H9 (cell line): Measurements from ENCODE around the gene PIK3C3. TPM values are rescaled to one million over a fixed set of nuclear protein-coding genes. Genes with fewer than 3 reads are reported as not detected.

Experiments
- DNase-seq: peaks from one replicate; pipeline ENCODE4 v3.0.0-alpha.2; 2017
- H2AFZ ChIP-seq: one replicate; pipeline ENCODE4 v1.6.1; 2013; ENCODE audit warnings: mild to moderate bottlenecking, low read length, control low read depth, moderate library complexity
- H2AK5ac ChIP-seq: 2 replicates; pipeline ENCODE4 v1.6.1; 2013; ENCODE audit warnings: low read length, control low read depth, mixed read lengths; ENCODE audit not compliant: insufficient read length
- H2BK120ac ChIP-seq: one replicate; pipeline ENCODE4 v1.6.1; 2013; ENCODE audit warnings: low read depth, mild to moderate bottlenecking, low read length, control low read depth, inconsistent platforms; ENCODE audit not compliant: poor library complexity, severe bottlenecking
- H2BK12ac ChIP-seq: 2 replicates; pipeline ENCODE4 v1.6.1; 2013; ENCODE audit warnings: low read length, control low read depth, mixed read lengths, low read depth; ENCODE audit not compliant: insufficient read length
- H2BK15ac ChIP-seq: 2 replicates; pipeline ENCODE4 v1.6.1; 2013; ENCODE audit warnings: low read depth, low read length, control low read depth
- H2BK20ac ChIP-seq: one replicate; pipeline ENCODE4 v1.6.1; 2013; ENCODE audit warnings: low read depth, mild to moderate bottlenecking, low read length, control low read depth, inconsistent platforms; ENCODE audit not compliant: poor library complexity, severe bottlenecking
- H2BK5ac ChIP-seq: 2 replicates; pipeline ENCODE4 v1.6.1; 2013; ENCODE audit warnings: low read length, control low read depth, mixed read lengths; ENCODE audit not compliant: insufficient read length
- H3K14ac ChIP-seq: 2 replicates; pipeline ENCODE4 v1.6.1; 2013; ENCODE audit warnings: low read length, control low read depth; ENCODE audit not compliant: insufficient read depth
- H3K18ac ChIP-seq: 2 replicates; pipeline ENCODE4 v1.6.1; 2013; ENCODE audit warnings: low read depth, mild to moderate bottlenecking, mixed read lengths, low read length, control low read depth; ENCODE audit not compliant: insufficient read length
- H3K23ac ChIP-seq: 2 replicates; pipeline ENCODE4 v1.6.1; 2013; ENCODE audit warnings: low read length, control low read depth, mixed read lengths, low read depth; ENCODE audit not compliant: insufficient read length
- H3K23me2 ChIP-seq: 2 replicates; pipeline ENCODE4 v1.6.1; 2013; ENCODE audit warnings: low read depth, mild to moderate bottlenecking, mixed read lengths, low read length, control low read depth; ENCODE audit not compliant: insufficient read length, poor library complexity, severe bottlenecking
- H3K27ac ChIP-seq: 2 replicates; pipeline ENCODE4 v1.5.1; 2013; ENCODE audit warnings: low read length, control low read depth, mixed read lengths, low read depth; ENCODE audit not compliant: insufficient read length
- H3K27me3 ChIP-seq: 2 replicates; pipeline ENCODE4 v1.6.1; 2013; ENCODE audit warnings: low read length, control low read depth, inconsistent platforms; ENCODE audit not compliant: insufficient read depth
- H3K4ac ChIP-seq: 2 replicates; pipeline ENCODE4 v1.6.1; 2013; ENCODE audit warnings: low read depth, mild to moderate bottlenecking, control low read depth, inconsistent platforms, low read length, moderate library complexity
- H3K4me1 ChIP-seq: 2 replicates; pipeline ENCODE4 v1.6.1; 2013; ENCODE audit warnings: low read length, control low read depth, inconsistent platforms; ENCODE audit not compliant: insufficient read depth
- H3K4me2 ChIP-seq: 2 replicates; pipeline ENCODE4 v1.6.1; 2013; ENCODE audit warnings: low read length, control low read depth, mixed read lengths; ENCODE audit not compliant: insufficient read length, insufficient read depth
- H3K56ac ChIP-seq: 2 replicates; pipeline ENCODE4 v1.6.1; 2013; ENCODE audit warnings: low read depth, mild to moderate bottlenecking, mixed read lengths, low read length, control low read depth; ENCODE audit not compliant: insufficient read length
- H3K79me1 ChIP-seq: 2 replicates; pipeline ENCODE4 v1.6.1; 2013; ENCODE audit warnings: low read depth, mild to moderate bottlenecking, moderate library complexity, low read length, control low read depth, inconsistent platforms; ENCODE audit not compliant: insufficient read depth, poor library complexity, severe bottlenecking
- H3K79me2 ChIP-seq: 2 replicates; pipeline ENCODE4 v1.6.1; 2013; ENCODE audit warnings: low read length, control low read depth, inconsistent platforms; ENCODE audit not compliant: insufficient read depth
- H3K9ac ChIP-seq: 2 replicates; pipeline ENCODE4 v1.6.1; 2013; ENCODE audit warnings: low read length, control low read depth, mixed read lengths; ENCODE audit not compliant: insufficient read length; ENCODE audit errors: extremely low read depth
- H3K9me3 ChIP-seq: one replicate; pipeline ENCODE4 v1.6.1; 2013; ENCODE audit warnings: low read depth, low read length, inconsistent platforms; ENCODE audit not compliant: control insufficient read depth
- H3T11ph ChIP-seq: one replicate; pipeline ENCODE4 v1.6.1; 2013; ENCODE audit warnings: mild to moderate bottlenecking, low read length, control low read depth, inconsistent platforms
- H4K20me1 ChIP-seq: one replicate; pipeline ENCODE4 v1.6.1; 2013; ENCODE audit not compliant: control insufficient read depth, insufficient read length, insufficient read depth
- H4K5ac ChIP-seq: 2 replicates; pipeline ENCODE4 v1.6.1; 2013; ENCODE audit warnings: low read depth, mild to moderate bottlenecking, mixed read lengths, low read length, control low read depth; ENCODE audit not compliant: insufficient read length
- H4K8ac ChIP-seq: replicated peaks from 2 replicates; pipeline ENCODE4 v1.6.1; 2013; ENCODE audit warnings: low read length, control low read depth, mixed read lengths, low read depth; ENCODE audit not compliant: insufficient read length
- H4K91ac ChIP-seq: 2 replicates; pipeline ENCODE4 v1.6.1; 2013; ENCODE audit warnings: low read depth, mild to moderate bottlenecking, moderate library complexity, mixed read lengths, low read length, control low read depth; ENCODE audit not compliant: insufficient read length
- H3K27ac Mint-ChIP-seq, 3 experiments: 2 replicates in 2 of 3; 3 replicates in 1 of 3; pipeline ENCODE4 v1.8.0; 2020 to 2021; ENCODE audit warnings: mixed read lengths in 3 of 3, mild to moderate bottlenecking in 1 of 3, moderate library complexity in 1 of 3
- H3K27me3 Mint-ChIP-seq: 2 replicates; pipeline ENCODE4 v1.8.0; 2021; ENCODE audit warnings: low read depth, mild to moderate bottlenecking, moderate library complexity, mixed read lengths
- H3K36me3 Mint-ChIP-seq, 3 experiments: 2 replicates in 2 of 3; 3 replicates in 1 of 3; pipeline ENCODE4 v1.8.0; 2020 to 2021; ENCODE audit warnings: low read depth in 3 of 3, mixed read lengths in 3 of 3; ENCODE audit not compliant: insufficient read depth in 1 of 3
- H3K4me1 Mint-ChIP-seq, 2 experiments: 2 replicates each; pipeline ENCODE4 v1.8.0; 2020; ENCODE audit warnings: mixed read lengths in 2 of 2
- H3K4me3 Mint-ChIP-seq, 2 experiments: 2 replicates in 1 of 2; 3 replicates in 1 of 2; pipeline ENCODE4 v1.8.0; 2020 to 2021; ENCODE audit warnings: mild to moderate bottlenecking in 2 of 2, mixed read lengths in 2 of 2, moderate library complexity in 1 of 2
- H3K9me3 Mint-ChIP-seq, 2 experiments: 2 replicates in 1 of 2; 3 replicates in 1 of 2; pipeline ENCODE4 v1.8.0; 2020; ENCODE audit warnings: mild to moderate bottlenecking in 2 of 2, mixed read lengths in 2 of 2, moderate library complexity in 1 of 2
- whole genome bisulfite sequencing: extraction: QIAGEN DNeasy Blood & Tissue Kit; methylation state at CpG from one replicate; pipeline ENCODE4 v1.1.7; 2013; ENCODE audit warnings: missing lambda C conversion rate, low lambda C conversion rate, mixed read lengths; ENCODE audit not compliant: insufficient read length; ENCODE audit errors: extremely low coverage; 5-methylcytosine and 5-hydroxymethylcytosine counted together
- total RNA-seq: library from RNA; stranded (reverse); gene quantifications from 2 replicates; pipeline ENCODE4 v1.2.1, GENCODE V29; 2021
- TF ChIP-seq, protein P1 (sequence below): fragments of 200-600 bp; sonication (generic); conservative IDR thresholded peaks from 3 replicates; pipeline ENCODE4 v1.8.0; 2021; ENCODE audit warnings: antibody characterized with exemption, mild to moderate bottlenecking

The PIK3C3 gene
- total RNA-seq, 1 experiment from 2014 or later, result 48.8 TPM

DNA sequence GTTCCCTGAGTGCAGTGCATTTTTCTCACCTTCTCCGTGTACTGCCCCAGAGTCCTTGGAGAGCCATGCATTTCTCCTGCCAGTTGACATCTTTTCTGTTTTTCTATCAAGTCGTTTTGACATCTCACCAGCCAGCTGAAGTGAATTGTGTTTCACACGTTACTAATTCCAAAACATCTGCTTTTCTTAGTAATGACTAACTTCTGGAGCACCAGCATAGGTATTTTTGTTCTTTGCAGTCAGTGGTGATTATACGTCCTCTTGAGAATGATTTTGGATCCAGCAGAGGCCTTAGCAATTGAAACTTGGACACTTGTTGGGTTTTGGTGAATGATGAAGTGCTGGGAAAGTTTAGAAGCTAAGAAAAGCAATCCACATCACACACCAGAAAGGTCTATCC is 112.5 kb downstream of the PIK3C3 start:
- no peak overlapping the region for H2BK15ac ChIP-seq
- no peaks in the 10 kb centered on the region for H4K20me1 ChIP-seq
- H3K23ac ChIP-seq, result no peak overlapping the region
- no peak overlapping the region for H3K14ac ChIP-seq
- DNase-seq, result no peak
- H2AK5ac ChIP-seq, result no peak overlapping the region
- H4K91ac ChIP-seq, result no peak overlapping the region
- H3K56ac ChIP-seq, result no peak overlapping the region
- H3K23me2 ChIP-seq, result no peaks in the 10 kb centered on the region
- no peak overlapping the region for H2BK12ac ChIP-seq
- H2BK20ac ChIP-seq, result no peak overlapping the region
- H3K4ac ChIP-seq, result no peak overlapping the region
- no peak overlapping the region for H2BK5ac ChIP-seq
- Mint-ChIP-seq H3K27me3 (no peaks in the 10 kb centered on the region), H3K36me3 (peaks cover 9 to 37% (median 24%) of the 10 kb centered on the region in 3 experiments), H3K27ac (no peak overlapping the region), H3K4me1 (peaks cover 5 to 6% of the 10 kb centered on the region in 2 experiments; a peak in 3 of 4 replicates), H3K4me3 (no peak overlapping the region), H3K9me3 (no peaks in the 10 kb centered on the region)
- H3K9me3 ChIP-seq, result no peaks in the 10 kb centered on the region
- H4K5ac ChIP-seq, result no peak overlapping the region
- no peak overlapping the region for H3K9ac ChIP-seq
- no peaks in the 10 kb centered on the region; the same call in 1 of the 2 replicates for H3K79me2 ChIP-seq
- WGBS, result no CpG with 5 or more reads among the region's 4 CpGs
- H3K27me3 ChIP-seq, result no peaks in the 10 kb centered on the region
- H3K27ac ChIP-seq, result no peak overlapping the region
- no peaks in the 10 kb centered on the region for H3K79me1 ChIP-seq
- no peak overlapping the region for H3K18ac ChIP-seq
- no peak overlapping the region for H2AFZ ChIP-seq
- H3K4me1 ChIP-seq, result no peaks in the 10 kb centered on the region
- H2BK120ac ChIP-seq, result no peak overlapping the region
- no peak overlapping the region for H3T11ph ChIP-seq
- H4K8ac ChIP-seq, result no peak overlapping the region
- no peak overlapping the region for H3K4me2 ChIP-seq
- TF ChIP-seq, protein P1, sequence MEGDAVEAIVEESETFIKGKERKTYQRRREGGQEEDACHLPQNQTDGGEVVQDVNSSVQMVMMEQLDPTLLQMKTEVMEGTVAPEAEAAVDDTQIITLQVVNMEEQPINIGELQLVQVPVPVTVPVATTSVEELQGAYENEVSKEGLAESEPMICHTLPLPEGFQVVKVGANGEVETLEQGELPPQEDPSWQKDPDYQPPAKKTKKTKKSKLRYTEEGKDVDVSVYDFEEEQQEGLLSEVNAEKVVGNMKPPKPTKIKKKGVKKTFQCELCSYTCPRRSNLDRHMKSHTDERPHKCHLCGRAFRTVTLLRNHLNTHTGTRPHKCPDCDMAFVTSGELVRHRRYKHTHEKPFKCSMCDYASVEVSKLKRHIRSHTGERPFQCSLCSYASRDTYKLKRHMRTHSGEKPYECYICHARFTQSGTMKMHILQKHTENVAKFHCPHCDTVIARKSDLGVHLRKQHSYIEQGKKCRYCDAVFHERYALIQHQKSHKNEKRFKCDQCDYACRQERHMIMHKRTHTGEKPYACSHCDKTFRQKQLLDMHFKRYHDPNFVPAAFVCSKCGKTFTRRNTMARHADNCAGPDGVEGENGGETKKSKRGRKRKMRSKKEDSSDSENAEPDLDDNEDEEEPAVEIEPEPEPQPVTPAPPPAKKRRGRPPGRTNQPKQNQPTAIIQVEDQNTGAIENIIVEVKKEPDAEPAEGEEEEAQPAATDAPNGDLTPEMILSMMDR, result no peak
